ENCODE results near the gene KISS1R.

Gene KISS1R

DNA sequence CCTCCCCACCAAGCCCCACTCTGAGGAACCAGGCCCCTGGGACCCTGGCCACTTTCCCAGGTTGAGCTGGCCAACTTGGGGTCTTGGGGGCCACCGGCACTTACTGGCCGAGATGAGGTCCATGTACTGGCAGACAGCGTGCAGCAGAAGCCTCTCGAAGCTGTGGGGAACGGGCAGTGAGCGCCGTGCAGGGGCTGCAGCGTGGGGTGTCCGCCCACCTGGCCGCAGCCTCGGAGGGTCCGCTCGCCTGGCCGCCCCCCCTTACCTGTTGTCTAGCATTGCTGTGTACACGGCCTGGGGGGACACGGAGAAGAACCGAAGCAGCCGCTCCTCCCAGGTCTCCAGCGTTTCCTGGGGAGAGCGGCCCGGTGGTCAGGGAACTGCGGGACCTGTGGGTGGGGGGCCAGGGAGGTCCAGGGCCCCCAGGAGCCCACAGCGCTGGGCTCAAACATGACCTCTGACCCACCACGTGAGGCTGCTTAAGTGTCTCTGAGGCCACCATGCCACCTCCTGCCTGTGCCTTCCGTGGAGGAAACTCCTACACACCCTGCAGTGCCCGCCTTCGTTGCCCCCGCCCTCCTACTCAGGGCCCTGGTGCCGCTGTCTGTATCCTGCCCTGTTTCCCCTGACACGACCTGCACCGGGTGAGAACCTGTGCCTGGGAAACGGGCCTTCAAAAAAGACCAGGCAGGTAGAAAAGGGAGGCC lies 17.6 kb upstream of the KISS1R start:
- no peak for FAIRE-seq
- no peak for DNase-seq (ENCODE audit: low spot score)

DNA sequence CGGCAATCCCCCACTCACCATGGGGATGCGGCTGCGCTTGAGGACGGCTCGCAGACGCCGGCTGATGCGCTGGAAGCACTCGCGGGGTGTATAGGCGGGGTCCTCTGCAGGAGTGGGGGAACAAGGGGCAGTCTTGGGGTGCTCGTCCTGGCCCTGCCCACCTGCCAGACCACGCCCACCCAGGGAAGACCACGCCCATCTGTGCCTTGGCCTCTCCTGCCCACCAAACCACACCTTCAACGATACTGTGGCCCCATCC lies 17.2 kb upstream of the KISS1R start:
- FAIRE-seq (no peak), DNase-seq (ENCODE audit: low spot score) (no peak)

DNA sequence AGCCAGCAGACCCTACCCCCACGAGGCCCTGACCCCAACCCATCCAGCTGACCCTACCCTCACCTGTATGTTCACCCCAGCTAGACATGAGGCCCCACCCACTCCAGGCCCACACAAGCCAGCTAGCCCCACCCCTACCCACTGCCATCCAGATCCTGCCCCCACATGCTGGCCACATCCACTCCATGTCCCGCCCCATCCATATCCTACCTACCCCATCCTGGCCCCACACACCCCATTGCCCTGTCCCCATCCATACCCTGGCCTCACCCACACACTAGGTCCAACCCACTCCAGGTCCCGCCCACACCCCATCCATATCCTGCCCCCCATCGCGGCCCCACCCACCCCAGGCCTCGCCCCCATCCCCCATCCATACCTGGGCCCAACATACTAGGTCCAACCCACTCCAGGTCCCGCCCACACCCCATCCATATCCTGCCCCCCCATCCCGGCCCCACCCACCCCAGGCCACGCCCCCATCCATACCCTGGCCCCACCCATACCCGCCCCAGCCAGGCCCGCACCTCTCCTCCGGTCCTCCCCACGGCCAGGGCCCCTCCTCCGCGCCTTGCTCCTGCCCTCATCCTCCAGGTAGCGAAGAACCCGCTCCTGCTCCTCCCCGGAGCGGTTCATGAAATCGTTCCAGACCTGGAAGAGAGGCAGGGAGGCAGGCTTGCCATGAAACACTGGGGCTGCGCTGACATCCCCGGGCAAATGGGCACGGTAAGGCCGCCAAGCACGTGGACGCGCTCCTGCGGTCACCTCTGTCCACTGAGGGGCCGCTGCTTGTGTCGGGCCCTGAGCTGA lies 16.6 kb upstream of the KISS1R start:
- no peak for FAIRE-seq

DNA sequence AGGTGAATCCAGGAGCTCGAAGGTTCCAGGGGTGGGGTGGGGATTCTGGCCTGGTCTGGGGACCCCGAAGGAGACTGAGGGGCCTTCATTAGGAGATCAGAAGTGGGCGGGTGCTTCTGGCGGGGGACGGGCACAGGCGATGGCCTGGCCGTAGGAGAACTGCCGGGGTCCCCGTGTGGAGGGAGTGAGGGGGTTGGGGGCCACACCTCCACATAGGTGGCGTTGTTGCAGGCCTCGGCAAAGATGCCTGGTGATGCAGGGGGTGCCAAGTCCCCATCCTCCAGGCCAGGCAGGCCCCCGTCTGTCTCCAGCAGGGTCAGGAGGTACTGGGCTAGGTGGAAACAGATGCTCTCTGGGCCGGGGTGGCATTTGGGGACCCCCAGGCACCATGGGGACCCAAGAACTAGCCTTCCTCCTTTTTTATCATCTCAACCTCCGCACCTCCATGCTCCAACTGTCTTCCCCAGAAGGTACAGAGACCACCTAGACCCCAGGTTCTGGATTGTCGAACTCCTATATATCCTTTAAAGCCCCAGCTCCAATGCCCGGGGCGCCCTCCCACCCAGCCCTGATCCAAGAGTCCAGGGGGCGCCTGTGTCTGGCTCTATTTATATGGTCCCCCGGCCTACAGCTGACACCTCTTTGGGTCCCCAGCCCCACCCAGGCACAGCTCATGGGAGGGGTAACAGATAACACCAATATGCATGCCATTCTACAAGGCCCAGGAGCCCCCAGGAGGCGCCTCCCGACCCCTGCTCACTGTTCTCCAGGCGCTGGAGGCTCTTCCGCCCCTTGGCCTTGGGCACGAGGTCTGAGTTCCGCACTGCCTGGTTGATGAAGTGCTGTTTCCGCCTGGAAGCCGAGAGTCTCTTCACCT lies 15.7 kb upstream of the KISS1R start:
- FAIRE-seq: no peak
- no peak for DNase-seq (ENCODE audit: low spot score)

More for the DNA sequence above, 16.6 kb upstream of the KISS1R start:
- DNase-seq (ENCODE audit: low spot score): no peak

DNA sequence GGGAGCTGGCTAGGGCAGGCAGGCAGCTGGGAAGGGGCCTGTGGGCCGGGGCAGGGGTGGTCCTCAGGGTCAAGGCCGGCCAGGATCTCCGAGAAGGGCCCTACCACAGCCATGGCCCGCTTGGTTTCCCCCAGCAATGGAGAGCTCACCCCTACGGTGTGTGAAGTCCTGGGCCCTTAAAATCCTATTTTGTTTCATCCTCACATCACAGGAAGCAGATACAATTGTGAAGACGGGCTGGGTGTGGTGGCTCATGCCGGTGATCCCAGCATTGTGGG lies 15.1 kb upstream of the KISS1R start:
- DNase-seq (ENCODE audit: low spot score): no peak
- no peak for FAIRE-seq

DNA sequence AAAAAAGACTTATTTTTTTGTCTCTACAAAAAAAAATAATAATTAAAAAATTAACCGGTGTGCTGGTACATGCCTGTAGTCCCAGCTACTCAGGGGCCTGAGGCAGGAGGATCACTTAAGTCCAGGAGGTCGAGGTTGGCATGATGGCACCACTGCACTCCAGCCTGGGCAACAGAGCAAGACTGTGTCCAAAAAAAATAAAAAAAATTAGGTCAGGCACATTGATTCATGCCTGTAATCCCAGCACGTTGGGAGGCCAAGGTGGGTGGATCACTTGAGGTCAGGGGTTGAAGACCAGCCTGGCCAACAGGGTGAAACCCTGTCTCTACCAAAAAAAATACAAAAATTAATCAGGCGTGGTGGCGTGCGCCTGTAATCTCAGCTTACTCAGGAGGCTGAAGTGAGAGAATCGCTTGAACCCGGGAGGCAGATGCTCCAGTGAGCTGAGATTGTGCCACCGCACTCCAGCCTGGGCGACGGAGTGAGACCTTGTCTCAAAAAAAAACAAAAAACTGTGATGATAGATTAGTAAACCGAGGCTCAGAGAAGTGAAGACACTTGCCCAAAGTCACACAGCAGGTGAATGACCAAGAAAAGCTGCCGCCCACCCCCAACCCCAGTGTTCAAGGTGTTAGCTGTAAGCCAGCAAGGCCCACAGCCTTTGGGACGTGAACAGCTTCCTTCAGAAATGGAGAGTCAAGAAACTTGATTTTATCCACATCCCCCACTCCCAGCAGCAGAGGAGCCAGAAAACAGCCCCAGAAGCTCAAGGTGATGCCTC lies 14.5 kb upstream of the KISS1R start:
- DNase-seq (ENCODE audit: low spot score) (no peak), FAIRE-seq (no peak)

DNA sequence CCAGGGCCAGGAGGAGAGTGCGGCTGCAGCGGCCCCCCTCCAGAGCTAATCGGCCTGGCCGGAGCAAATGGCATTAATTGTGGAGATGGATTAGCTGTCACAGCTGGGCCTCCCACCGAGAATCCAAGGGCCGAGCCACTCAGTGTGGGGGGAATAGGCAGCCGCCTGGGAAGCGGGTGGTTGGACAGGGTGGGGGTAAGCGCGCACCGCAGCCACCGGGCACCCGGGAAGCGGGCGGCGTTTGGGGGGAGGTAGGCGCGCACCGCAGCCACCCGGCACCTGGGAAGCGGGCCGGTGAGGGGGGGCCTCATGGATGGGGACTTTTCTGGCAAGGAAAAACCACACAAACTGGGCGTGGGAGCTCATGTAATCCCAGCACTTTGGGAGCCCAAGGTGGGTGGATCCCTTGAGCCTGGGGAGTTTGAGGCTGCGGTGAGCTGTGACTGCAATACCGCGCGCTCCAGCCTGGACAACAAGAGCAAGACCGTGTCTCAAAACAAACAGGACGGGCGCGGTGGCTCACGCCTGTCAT lies 13.8 kb upstream of the KISS1R start:
- no peak for FAIRE-seq
- DNase-seq (ENCODE audit: low spot score): no peak

DNA sequence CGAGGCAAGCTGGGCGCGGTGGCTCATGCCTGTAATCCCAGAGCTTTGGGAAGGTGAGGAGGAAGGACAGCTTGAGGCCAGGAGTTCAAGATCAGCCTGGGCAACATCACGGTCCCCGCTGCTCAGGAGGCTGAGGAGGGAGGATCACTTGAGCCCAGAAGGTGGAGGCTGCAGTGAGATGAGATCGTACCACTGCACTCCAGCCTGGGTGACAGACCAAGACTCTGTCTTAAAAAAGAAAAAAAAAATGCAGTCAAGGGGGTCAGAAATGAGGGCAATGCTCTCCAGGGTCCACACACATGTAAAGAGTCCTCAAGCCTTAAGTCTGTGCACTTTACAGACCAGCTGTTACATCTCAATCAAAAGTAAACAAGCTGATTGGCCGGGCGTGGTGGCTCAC lies 12.6 kb upstream of the KISS1R start:
- DNase-seq (ENCODE audit: low spot score): no peak
- FAIRE-seq: no peak

DNA sequence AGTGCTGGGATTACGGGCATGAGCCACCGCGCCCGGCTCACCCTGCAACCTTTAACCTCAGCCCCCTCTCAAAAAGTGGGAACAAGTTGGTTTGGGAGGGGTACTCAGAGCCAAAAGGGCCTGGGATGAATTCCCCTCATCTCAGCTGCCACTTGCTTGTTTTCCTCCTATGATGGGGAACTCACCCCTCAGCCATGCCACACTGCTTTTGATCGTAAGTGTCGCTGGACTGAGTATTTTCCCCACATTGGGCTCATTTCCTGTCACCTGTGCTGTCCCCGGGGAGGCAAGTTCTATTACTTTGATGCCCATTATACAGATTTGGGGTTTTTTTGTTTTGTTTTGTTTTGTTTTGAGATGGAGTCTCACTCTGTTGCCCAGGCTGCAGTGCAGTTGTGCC lies 10.7 kb upstream of the KISS1R start:
- FAIRE-seq (no peak), DNase-seq (ENCODE audit: low spot score) (no peak)

DNA sequence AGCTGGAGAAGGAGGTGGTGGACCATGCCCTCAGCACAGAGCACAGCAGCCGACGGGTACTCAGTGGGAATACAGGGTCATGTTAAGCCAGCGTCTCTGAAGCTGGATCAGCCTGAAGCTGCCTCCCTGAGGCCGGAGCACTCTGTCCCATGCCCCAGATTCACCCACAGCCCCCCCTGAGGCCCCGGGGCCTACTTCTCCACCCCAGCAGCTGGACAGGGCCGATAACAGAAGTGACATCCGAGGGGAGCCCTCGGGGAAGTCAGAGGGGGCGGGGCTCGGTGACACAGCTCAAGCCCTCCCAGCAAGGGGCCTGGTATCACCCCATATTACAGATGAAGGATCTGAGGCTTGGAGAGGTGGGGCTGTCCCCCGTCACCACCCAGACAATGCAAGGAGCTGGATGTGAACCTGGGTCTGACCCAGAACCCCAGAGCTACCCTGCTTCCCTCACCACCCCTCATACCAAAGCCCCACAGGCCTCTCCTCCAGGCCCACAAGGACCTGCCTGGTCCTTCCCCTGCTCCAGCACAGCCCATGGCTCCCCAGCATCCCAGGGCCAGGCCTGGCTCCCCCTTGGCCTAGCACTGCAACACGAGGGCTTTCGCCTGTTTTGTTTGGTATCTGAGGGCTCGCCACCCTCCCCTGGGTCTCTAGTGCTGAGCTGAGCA lies 9.8 kb upstream of the KISS1R start:
- FAIRE-seq (no peak), DNase-seq (ENCODE audit: low spot score) (no peak)

DNA sequence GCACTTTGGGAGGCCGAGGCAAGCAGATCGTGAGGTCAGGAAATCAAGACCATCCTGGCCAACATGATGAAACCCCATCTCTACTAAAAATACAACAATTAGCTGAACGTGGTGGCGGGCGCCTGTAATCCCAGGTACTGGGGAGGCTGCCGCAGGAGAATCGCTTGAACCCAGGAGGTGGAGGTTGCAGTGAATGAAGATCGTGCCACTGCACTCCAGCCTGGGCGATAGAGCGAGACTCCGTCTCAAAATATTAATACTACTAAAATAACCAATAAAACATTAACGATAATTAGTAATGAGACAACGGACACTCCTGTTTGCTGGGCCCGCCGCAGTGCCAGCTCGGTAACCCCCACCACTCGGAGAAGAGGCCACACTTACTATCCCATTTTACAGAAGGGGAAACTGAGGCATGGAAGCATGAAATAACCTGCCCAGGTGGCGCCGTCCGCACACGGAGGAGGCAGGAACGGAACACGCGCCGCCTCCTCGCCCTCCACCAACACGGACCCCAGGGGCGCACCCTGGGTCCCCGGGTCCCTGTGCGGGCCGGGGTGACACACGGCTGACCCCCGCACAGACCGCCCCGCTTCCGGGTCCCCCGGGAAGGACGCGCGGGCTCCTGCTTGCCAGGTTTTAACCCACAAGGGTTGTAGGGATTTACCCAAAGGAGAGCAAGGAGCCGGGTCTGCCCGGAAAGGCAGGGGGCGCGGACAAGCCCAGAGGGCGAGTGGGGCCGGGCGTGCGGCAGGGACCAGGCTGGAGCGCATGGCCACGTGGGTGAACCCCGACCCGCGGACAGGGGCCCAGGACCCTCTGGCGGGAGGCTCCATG lies 5.7 kb upstream of the KISS1R start:
- no peak for FAIRE-seq
- DNase-seq (ENCODE audit: low spot score): no peak

DNA sequence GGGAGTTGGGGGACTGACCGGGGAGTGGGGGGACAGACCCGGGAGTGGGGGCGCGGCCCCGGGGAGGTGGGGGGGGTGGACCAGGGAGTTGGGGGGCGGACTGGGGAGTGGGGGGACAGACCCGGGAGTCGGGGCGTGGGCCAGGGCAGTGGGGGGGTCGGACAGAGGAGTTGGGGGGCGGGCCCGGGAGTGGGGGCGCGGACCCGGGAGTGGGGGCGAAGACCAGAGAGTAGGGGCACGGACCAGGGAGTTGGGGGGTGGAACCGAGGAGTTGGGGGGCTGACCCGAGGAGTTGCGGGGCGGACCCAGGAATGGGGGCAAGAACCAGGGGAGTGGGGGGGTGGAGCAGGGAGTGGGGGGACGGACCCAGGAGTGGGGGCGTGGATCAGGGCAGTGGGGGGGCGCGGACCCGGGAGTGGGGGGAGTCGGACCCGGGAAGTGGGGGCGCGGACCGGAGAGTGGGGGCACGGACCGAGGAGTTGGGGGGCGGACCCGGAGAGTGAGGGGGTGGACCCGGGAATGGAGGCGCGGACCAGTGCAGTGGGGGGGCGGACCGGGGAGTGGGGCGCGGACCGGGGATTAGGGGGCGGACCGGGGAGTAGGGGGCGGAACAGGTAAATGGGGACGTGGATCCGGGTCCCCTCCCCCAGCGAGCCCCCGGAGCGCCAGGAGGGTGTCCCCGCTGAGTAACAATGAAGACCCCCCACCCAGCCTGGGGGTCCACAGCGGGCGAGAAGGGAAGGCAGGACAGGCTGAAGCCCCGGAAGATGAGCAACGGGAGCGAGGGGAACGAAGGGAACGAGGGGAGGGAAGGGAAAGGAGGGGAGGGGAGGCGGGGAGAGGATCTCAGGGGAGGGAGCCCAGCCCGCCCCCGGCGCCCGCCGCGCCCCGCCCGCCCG lies 4.7 kb upstream of the KISS1R start:
- FAIRE-seq (no peak), DNase-seq (ENCODE audit: low spot score) (no peak)

DNA sequence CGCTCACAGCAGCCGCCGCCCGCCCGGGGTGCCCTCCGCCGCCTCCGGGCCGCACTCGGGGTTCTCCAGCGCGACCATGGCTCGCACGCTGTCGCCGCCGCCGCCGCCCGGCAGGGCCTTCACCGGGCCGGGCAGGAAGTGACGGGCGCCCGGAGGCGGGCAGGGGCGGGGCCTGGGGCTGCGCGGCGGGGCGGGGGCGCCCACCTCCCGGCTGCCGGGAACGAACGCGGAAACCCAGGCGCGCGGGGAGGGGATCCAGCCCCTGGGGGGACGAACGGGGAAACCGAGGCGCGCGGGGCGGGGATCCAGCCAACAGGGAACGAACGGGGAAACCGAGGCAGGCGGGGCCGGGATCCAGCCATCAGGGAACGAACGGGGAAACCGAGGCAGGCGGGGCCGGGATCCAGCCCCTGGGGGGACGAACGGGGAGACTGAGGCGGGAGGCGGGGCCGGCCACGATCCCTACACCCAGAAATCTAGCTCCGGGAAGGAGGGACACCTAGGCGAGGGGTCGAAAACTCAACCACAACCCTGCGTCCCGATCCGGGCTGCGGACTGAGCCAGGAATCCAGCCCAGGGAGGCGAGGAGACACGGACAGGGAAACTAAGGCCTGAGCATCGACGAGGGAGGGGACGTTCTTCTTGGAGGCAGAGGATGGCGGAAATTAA lies 3.9 kb upstream of the KISS1R start, which contains the start of gene R3HDM4:
Gene R3HDM4 (minus strand): TSS at position 140 of the 669 bp plus-strand sequence. CDS start 62 bp downstream, at position 78.
- FAIRE-seq (no peak), DNase-seq (ENCODE audit: low spot score) (peak; percentile 20)

DNA sequence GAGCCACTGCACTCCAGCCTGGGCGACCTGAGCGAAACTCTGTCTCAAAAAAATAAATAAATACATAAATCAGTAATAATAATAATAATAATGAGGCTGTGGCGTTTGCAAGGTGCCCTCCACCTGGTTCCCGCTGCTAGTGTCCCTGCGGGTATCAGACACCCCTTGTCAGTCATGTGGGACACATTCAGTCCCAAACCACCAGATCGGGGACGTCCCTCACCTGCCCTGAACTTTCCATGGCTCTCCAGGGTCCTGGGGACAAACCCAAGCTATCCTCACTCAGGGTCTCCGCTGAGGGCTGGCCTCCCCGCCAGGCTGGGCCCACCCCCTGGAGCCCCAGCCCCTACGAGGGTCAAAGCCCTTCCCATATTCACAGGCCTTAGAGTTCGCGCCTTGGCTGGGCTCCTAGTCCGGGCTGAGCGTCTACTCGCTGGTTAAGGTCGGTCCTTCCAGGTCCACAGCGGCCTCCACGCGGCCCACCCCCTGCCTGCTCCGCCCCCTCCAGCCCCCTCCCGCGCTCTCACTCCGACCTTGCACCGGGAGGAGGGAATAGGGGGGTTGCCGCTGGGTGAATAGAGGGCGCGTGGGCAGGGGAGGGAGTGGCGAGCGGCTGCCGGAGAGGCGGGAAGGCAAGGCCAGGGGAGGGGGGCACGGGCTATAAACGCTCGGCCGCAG lies 349 bp upstream of the KISS1R start:
- FAIRE-seq (no peak), DNase-seq (ENCODE audit: low spot score) (no peak)

DNA sequence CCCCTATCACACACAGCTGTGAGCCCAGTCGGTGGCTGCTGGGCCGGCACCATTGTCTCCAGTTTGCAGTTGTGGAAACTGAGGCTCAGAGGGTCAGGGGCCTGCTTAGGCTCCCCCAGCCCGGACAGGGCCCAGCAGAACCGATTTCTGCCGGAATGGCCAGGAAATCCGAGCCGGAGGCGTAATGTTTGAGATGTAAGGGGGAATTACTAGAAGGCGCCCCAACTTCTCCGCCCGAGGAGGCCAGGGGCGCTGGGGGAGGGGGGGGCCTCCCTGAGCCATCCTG lies 962 bp downstream of the KISS1R start:
- DNase-seq (ENCODE audit: low spot score): no peak
- no peak for FAIRE-seq

DNA sequence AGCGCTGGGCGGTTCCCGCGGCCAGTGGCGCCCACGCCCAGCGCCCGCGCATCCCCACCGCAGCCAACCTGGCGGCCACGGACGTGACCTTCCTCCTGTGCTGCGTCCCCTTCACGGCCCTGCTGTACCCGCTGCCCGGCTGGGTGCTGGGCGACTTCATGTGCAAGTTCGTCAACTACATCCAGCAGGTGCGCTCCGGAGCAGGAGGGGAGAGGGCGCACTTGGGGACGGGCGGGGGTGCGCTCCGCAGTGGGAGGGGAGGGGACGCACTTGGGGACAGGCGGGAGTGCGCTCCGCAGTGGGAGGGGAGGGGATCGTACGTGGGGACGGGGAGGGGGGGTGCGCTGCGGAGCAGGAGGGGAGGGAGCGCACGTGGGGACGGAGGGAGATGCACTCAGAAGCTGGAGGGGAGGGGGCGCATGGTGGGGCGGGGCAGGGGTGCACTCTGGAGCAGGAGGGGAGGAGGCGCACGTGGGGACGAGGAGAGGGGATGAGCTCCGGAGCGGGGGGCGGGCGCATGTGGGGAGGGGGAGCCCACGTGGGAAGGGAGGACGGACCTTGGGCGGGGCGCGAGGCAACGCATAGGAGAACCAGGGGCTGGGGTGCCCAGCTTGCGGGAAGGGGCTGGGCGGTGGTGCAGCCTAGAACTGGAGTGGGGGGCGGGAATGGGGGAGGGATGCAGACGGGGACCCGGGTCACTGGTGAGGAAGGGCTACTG lies 1.5 kb downstream of the KISS1R start:
- DNase-seq (ENCODE audit: low spot score) (no peak), FAIRE-seq (no peak)

Data from RCC 7860 (cell line).